Measurements from ENCODE around the gene ITGAE. TPM values are rescaled to one million over a fixed set of nuclear protein-coding genes. Genes with fewer than 3 reads are reported as not detected.
A peak's percentile ranks its signal among the peaks of the same experiment; 100 is the strongest.

ITGAE gene
- total and polyA plus RNA-seq, 12 donors: 4.9 to 85.4 (median 33.7) TPM

- intact Hi-C loops (cut with DNase I): loop anchor here (10.0 kb wide), 1 partner anchor 109 kb away; no protein-coding TSS in a partner anchor
- WGBS, 4 donors: 30 to 42% (median 33%) methylated on average over 3 of the region's 3 CpGs
- peak; percentile 31 to 48 (median 41) for TF ChIP-seq CTCF (IDR thresholded peaks at IDR 0.05)
- TF ChIP-seq POLR2A (IDR thresholded peaks at IDR 0.05): no peak
- peak in 1 of 7 donors; percentile 52 for DNase-seq
- Histone ChIP-seq H3K27ac (no peak overlapping the region), H3K36me3 (replicated peaks in 1 of 2) (peaks cover 0 to 15% of the 10 kb centered on the region in 2 donors), H3K4me1 (replicated peaks in 1 of 2) (peaks cover 0 to 14% of the 10 kb centered on the region in 2 donors), H3K27me3 (no peaks in the 10 kb centered on the region), H3K9me3 (replicated peaks in 1 of 3) (no peaks in the 10 kb centered on the region), H3K4me3 (no peak overlapping the region)
These were observed 43.0 kb upstream of the ITGAE start for GRCh38 chr17:3843935-3844516.

- no peaks in the 10 kb centered on the region for H3K9me3 ChIP-seq (replicated peaks in 1 of 3)
- WGBS, 4 donors: 80 to 90% (median 87%) methylated on average over 12 of the region's 12 CpGs
- intact Hi-C loops (cut with DNase I): no loop called here
- no peak overlapping the region for H3K4me3 ChIP-seq
- no peak for TF ChIP-seq CTCF (IDR thresholded peaks at IDR 0.05)
- TF ChIP-seq POLR2A (IDR thresholded peaks at IDR 0.05): no peak
- DNase-seq: no peak
- H3K4me1 ChIP-seq (replicated peaks in 1 of 2): peaks cover 8 to 12% of the 10 kb centered on the region in 2 donors
- H3K36me3 ChIP-seq (replicated peaks in 1 of 2): peaks cover 0 to 42% of the 10 kb centered on the region in 2 donors
- no peak overlapping the region for H3K27ac ChIP-seq
- H3K27me3 ChIP-seq: no peaks in the 10 kb centered on the region
These were observed 37.2 kb upstream of the ITGAE start for GRCh38 chr17:3838206-3838605.

- intact Hi-C loops (cut with DNase I): no loop called here
- no peak for TF ChIP-seq CTCF (IDR thresholded peaks at IDR 0.05)
- TF ChIP-seq POLR2A (IDR thresholded peaks at IDR 0.05): no peak
- Histone ChIP-seq H3K4me1 (replicated peaks in 1 of 2) (peaks cover 8 to 12% of the 10 kb centered on the region in 2 donors), H3K27me3 (no peaks in the 10 kb centered on the region), H3K9me3 (replicated peaks in 1 of 3) (no peaks in the 10 kb centered on the region), H3K4me3 (no peak overlapping the region), H3K36me3 (replicated peaks in 1 of 2) (peaks cover 0 to 43% of the 10 kb centered on the region in 2 donors), H3K27ac (no peak overlapping the region)
- WGBS, 4 donors: 90 to 95% (median 93%) methylated on average over 10 of the region's 10 CpGs
- no peak for DNase-seq
These were observed 35.6 kb upstream of the ITGAE start for GRCh38 chr17:3836551-3836950.

- Histone ChIP-seq H3K27ac (peak overlapping the region in 1 of 5 donors; percentile 43), H3K9me3 (replicated peaks in 1 of 3) (no peaks in the 10 kb centered on the region), H3K27me3 (no peaks in the 10 kb centered on the region), H3K4me3 (no peak overlapping the region), H3K4me1 (replicated peaks in 1 of 2) (peaks cover 8 to 14% of the 10 kb centered on the region in 2 donors), H3K36me3 (replicated peaks in 1 of 2) (peaks cover 0 to 43% of the 10 kb centered on the region in 2 donors)
- WGBS, 4 donors: 67 to 77% (median 73%) methylated on average over 12 to 14 of the region's 14 CpGs
- peak in 3 of 7 donors; percentile 39 to 53 (median 50) for DNase-seq
- intact Hi-C loops (cut with DNase I): no loop called here
- TF ChIP-seq POLR2A (IDR thresholded peaks at IDR 0.05): no peak
- no peak for TF ChIP-seq CTCF (IDR thresholded peaks at IDR 0.05)
These were observed 34.6 kb upstream of the ITGAE start for GRCh38 chr17:3835410-3836229.
